ENCODE data around the gene NFE2L3. TPM values are rescaled to one million over a fixed set of nuclear protein-coding genes. Genes with fewer than 3 reads are reported as not detected.

Gene NFE2L3
- total and polyA plus RNA-seq, 2 donors (not counting 3 experiments of a cell fraction or from before 2014, with no cell fraction given): 29.6 to 40.2 TPM

DNA sequence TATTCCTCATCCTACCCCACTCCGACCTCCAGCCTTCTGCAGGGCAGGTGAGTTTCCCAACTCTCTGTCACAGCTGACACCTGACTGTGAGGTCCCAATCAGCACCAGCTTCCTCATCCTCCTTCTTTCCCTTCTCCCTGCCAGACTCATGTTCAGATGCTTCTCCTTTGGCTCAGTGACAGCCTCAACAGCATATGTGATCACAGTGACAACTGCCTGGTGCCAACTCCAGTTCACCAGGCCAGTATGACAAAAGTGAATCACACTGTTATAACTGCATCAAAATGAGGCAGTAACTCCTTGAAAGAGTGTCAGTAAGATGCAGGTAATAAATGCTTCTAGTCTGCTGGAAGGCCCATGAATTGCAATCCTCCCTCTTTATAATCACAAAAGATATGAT is 46.8 kb upstream of the NFE2L3 start:
- dilution Hi-C loops (cut with MboI; ENCODE audit: extremely low pct_ligation_motif_present, low sequenced_read_pairs) (no loop called here), intact Hi-C loops (cut with micrococcal nuclease) (no loop called here)
- CTCF ChIA-PET: interaction anchor here (1.7 to 2.2 kb wide), 2 partner anchors 12 to 14 kb away, joined by 5 to 8 read pairs; no protein-coding TSS in a partner anchor
- H3K4me1 ChIP-seq (ENCODE audit: control insufficient read depth, extremely low read depth, insufficient read depth, low read length): peaks cover 13% of the 10 kb centered on the region
- H3K4me3 ChIP-seq (replicated peaks in 1 of 3; ENCODE audit: insufficient read depth in 1 of 3, low read depth in 1 of 3, low read length in 3 of 3): no peak overlapping the region
- no peak overlapping the region for H3K27ac ChIP-seq (ENCODE audit: insufficient read depth, low read depth, low read length)
- H3K9ac ChIP-seq (replicated peaks; ENCODE audit: extremely low read depth, insufficient read depth, low read length): no peak overlapping the region
- DNase-seq (ENCODE audit: low read depth, low spot score) (no peak), FAIRE-seq (no peak)
- BruUV-seq (replicated peaks): no TSS peak
- H3K79me2 ChIP-seq (ENCODE audit: control insufficient read depth, insufficient read depth, low read length): no peaks in the 10 kb centered on the region
- H3K36me3 ChIP-seq (ENCODE audit: control insufficient read depth in 2 of 2, extremely low read depth in 1 of 2, insufficient read depth in 2 of 2, low read length in 2 of 2): no peaks in the 10 kb centered on the region
- TF ChIP-seq, protein P1, sequence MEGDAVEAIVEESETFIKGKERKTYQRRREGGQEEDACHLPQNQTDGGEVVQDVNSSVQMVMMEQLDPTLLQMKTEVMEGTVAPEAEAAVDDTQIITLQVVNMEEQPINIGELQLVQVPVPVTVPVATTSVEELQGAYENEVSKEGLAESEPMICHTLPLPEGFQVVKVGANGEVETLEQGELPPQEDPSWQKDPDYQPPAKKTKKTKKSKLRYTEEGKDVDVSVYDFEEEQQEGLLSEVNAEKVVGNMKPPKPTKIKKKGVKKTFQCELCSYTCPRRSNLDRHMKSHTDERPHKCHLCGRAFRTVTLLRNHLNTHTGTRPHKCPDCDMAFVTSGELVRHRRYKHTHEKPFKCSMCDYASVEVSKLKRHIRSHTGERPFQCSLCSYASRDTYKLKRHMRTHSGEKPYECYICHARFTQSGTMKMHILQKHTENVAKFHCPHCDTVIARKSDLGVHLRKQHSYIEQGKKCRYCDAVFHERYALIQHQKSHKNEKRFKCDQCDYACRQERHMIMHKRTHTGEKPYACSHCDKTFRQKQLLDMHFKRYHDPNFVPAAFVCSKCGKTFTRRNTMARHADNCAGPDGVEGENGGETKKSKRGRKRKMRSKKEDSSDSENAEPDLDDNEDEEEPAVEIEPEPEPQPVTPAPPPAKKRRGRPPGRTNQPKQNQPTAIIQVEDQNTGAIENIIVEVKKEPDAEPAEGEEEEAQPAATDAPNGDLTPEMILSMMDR (IDR thresholded peaks at IDR 0.05; ENCODE audit: extremely low read depth in 1 of 2, insufficient read depth in 1 of 2, low read depth in 1 of 2, low read length in 2 of 2): no peak
- TF ChIP-seq MYC (IDR thresholded peaks at IDR 0.05; ENCODE audit: low read depth, low read length) (no peak), JUN (IDR thresholded peaks at IDR 0.05; ENCODE audit: borderline replicate concordance, insufficient read depth, insufficient read length, low read depth) (no peak), POLR2AphosphoS5 (IDR thresholded peaks at IDR 0.05; ENCODE audit: insufficient read depth, low read depth, low read length) (no peak), EZH2 (IDR thresholded peaks at IDR 0.05; ENCODE audit: borderline replicate concordance, low read depth, low read length, severe bottlenecking) (no peak), FOS (IDR thresholded peaks at IDR 0.05; ENCODE audit: borderline replicate concordance, insufficient read depth, low read length) (no peak), POLR2A (IDR thresholded peaks at IDR 0.05; ENCODE audit: low read depth, low read length) (no peak), GATA2 (IDR thresholded peaks at IDR 0.05; ENCODE audit: insufficient read depth, insufficient read length, low read depth, low read length) (no peak)
- TF ChIP-seq, protein P2, sequence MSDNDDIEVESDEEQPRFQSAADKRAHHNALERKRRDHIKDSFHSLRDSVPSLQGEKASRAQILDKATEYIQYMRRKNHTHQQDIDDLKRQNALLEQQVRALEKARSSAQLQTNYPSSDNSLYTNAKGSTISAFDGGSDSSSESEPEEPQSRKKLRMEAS (IDR thresholded peaks at IDR 0.05; ENCODE audit: insufficient read depth, insufficient read length): no peak
- H3K9me3 ChIP-seq (replicated peaks; ENCODE audit: control insufficient read depth, insufficient read depth, low read length): no peaks in the 10 kb centered on the region
- H3K4me2 ChIP-seq (ENCODE audit: insufficient read depth, low read length): no peak overlapping the region
- POLR2A ChIA-PET: no interaction called here
- no peak overlapping the region for H2AFZ ChIP-seq (ENCODE audit: low read depth, low read length)
- H4K20me1 ChIP-seq (replicated peaks; ENCODE audit: control insufficient read depth, extremely low read depth, insufficient read depth, low read length): no peaks in the 10 kb centered on the region
- H3K27me3 ChIP-seq (ENCODE audit: control insufficient read depth in 2 of 2, insufficient read depth in 2 of 2, low read length in 2 of 2): peaks cover 0 to 4% of the 10 kb centered on the region in 2 experiments
- no peaks in the 10 kb centered on the region for H3K9me1 ChIP-seq (replicated peaks; ENCODE audit: control insufficient read depth, extremely low read depth, insufficient read depth, low read length)

Data from endothelial cell of umbilical vein (primary cell).